Body of pancreas (tissue), 4 donors: ENCODE data around the gene GPR161. TPM values are rescaled to one million over a fixed set of nuclear protein-coding genes. Genes with fewer than 3 reads are reported as not detected.

ENCODE experiments used
- ATAC-seq: fragments of 150-250 bp; one replicate; pipeline ENCODE4 v1.9.1; 2016
- DNase-seq, 4 donors: peaks; one replicate each; pipeline ENCODE4 v3.0.0-alpha.2; 2019
- H3K27ac ChIP-seq, 4 donors: fragments of 200-600 bp; sonication (generic); 1 replicate in 3 of 4; 2 replicates in 1 of 4; pipeline versions ENCODE4 v1.5.1 to v1.6.1; 2016 to 2019; ENCODE audit warnings: mild to moderate bottlenecking in 1 of 4, mixed read lengths in 1 of 4, moderate library complexity in 1 of 4
- H3K27me3 ChIP-seq, 2 donors: fragments of 200-600 bp; sonication (generic); one replicate each; pipeline ENCODE4 v1.6.0; 2016; ENCODE audit warnings: mild to moderate bottlenecking in 1 of 2
- H3K36me3 ChIP-seq, 2 donors: fragments of 200-600 bp; sonication (generic); replicated peaks in 1 of 2; 2 replicates each; pipeline ENCODE4 v1.5.1; 2016; ENCODE audit warnings: low read depth in 2 of 2; ENCODE audit not compliant: insufficient read depth in 1 of 2
- H3K4me1 ChIP-seq: fragments of 200-600 bp; sonication (generic); one replicate; pipeline ENCODE4 v1.6.0; 2016
- H3K4me3 ChIP-seq, 2 donors: fragments of 200-600 bp; sonication (generic); 1 replicate in 1 of 2; 2 replicates in 1 of 2; pipeline ENCODE4 v1.5.1; 2016 to 2019
- H3K9me3 ChIP-seq, 3 donors: fragments of 200-600 bp; sonication (generic); 1 replicate in 2 of 3; 2 replicates in 1 of 3; pipeline ENCODE4 v1.5.1; 2016
- POLR2A ChIP-seq, 3 donors: fragments of 450-650 bp; IDR thresholded peaks; one replicate each; pipeline ENCODE4 v1.6.1; 2016; ENCODE audit warnings: antibody characterized with exemption in 3 of 3, mild to moderate bottlenecking in 2 of 3
- WGBS, 2 donors: methylation state at CpG; one replicate each; pipeline ENCODE4 v1.1.5; 2017; 5-methylcytosine and 5-hydroxymethylcytosine counted together
- intact Hi-C: fragments of 100-400 bp; cut with DNase I; formaldehyde crosslinking; loops from one replicate; pipeline ENCODE4 v1.15.1; 2023
- total RNA-seq, 2 donors: library from RNA; depleted of rRNA; stranded (reverse); fragments of >200 nt; gene quantifications; one replicate each; pipeline ENCODE4 v1.1.0, GENCODE V29; 2016
- TF ChIP-seq, protein P1 (sequence below), 7 experiments: fragments of 450-650 bp in 4 of 7; fragments of 200-600 bp in 3 of 7; sonication (generic) in 3 of 7; IDR thresholded peaks; one replicate each; pipeline ENCODE4 v1.5.1; 2016 to 2019; ENCODE audit warnings: antibody characterized with exemption in 7 of 7

The GPR161 gene
- total RNA-seq, 2 donors from 2014 or later: 2.6 to 6.5 TPM

GRCh38 chr1:168134132-168134531, 2.6 kb downstream of the GPR161 start:
- ATAC-seq (no peak), DNase-seq (no peak)
- H3K4me3 ChIP-seq: no peak overlapping the region
- H3K36me3 ChIP-seq: no peaks in the 10 kb centered on the region
- WGBS, 2 donors: 50 to 75% methylated on average over 1 of the region's 1 CpG
- no peak for TF ChIP-seq POLR2A (IDR thresholded peaks at IDR 0.05)
- TF ChIP-seq, protein P1, sequence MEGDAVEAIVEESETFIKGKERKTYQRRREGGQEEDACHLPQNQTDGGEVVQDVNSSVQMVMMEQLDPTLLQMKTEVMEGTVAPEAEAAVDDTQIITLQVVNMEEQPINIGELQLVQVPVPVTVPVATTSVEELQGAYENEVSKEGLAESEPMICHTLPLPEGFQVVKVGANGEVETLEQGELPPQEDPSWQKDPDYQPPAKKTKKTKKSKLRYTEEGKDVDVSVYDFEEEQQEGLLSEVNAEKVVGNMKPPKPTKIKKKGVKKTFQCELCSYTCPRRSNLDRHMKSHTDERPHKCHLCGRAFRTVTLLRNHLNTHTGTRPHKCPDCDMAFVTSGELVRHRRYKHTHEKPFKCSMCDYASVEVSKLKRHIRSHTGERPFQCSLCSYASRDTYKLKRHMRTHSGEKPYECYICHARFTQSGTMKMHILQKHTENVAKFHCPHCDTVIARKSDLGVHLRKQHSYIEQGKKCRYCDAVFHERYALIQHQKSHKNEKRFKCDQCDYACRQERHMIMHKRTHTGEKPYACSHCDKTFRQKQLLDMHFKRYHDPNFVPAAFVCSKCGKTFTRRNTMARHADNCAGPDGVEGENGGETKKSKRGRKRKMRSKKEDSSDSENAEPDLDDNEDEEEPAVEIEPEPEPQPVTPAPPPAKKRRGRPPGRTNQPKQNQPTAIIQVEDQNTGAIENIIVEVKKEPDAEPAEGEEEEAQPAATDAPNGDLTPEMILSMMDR (IDR thresholded peaks at IDR 0.05): no peak
- no peaks in the 10 kb centered on the region for H3K9me3 ChIP-seq
- H3K4me1 ChIP-seq: peaks cover 16% of the 10 kb centered on the region
- H3K27ac ChIP-seq: no peak overlapping the region
- intact Hi-C loops: no loop called here
- no peaks in the 10 kb centered on the region for H3K27me3 ChIP-seq

- TF ChIP-seq, protein P1 (IDR thresholded peaks at IDR 0.05): no peak
- TF ChIP-seq POLR2A (IDR thresholded peaks at IDR 0.05): no peak
- WGBS, 2 donors: 89 to 91% methylated on average over 6 of the region's 6 CpGs
- no peak for ATAC-seq
- no peak overlapping the region for H3K4me3 ChIP-seq
- H3K9me3 ChIP-seq: no peaks in the 10 kb centered on the region
- no peaks in the 10 kb centered on the region for H3K36me3 ChIP-seq
- H3K27me3 ChIP-seq: no peaks in the 10 kb centered on the region
- DNase-seq: no peak
- H3K27ac ChIP-seq: no peak overlapping the region
- intact Hi-C loops: no loop called here
- H3K4me1 ChIP-seq: peaks cover 3% of the 10 kb centered on the region
Measured at GRCh38 chr1:168129933-168130332, 6.8 kb downstream of the GPR161 start.

GRCh38 chr1:168127503-168127902, 9.2 kb downstream of the GPR161 start:
- TF ChIP-seq, protein P1 (IDR thresholded peaks at IDR 0.05): no peak
- no peak for TF ChIP-seq POLR2A (IDR thresholded peaks at IDR 0.05)
- 95 to 98% methylated on average over 2 of the region's 2 CpGs for WGBS, 2 donors
- no peak for ATAC-seq

GRCh38 chr1:168125051-168125450, 11.7 kb downstream of the GPR161 start:
- Histone ChIP-seq H3K27me3 (no peaks in the 10 kb centered on the region), H3K9me3 (no peaks in the 10 kb centered on the region), H3K36me3 (no peaks in the 10 kb centered on the region), H3K27ac (no peak overlapping the region), H3K4me1 (peaks cover 10% of the 10 kb centered on the region), H3K4me3 (no peak overlapping the region)
- intact Hi-C loops: no loop called here
- no peak for ATAC-seq
- DNase-seq: no peak
- TF ChIP-seq POLR2A (IDR thresholded peaks at IDR 0.05): no peak
- TF ChIP-seq, protein P1 (IDR thresholded peaks at IDR 0.05): no peak
- 90 to 94% methylated on average over 1 of the region's 1 CpG for WGBS, 2 donors

More at GRCh38 chr1:168127503-168127902, 9.2 kb downstream of the GPR161 start:
- Histone ChIP-seq H3K27me3 (no peaks in the 10 kb centered on the region), H3K4me1 (no peaks in the 10 kb centered on the region), H3K9me3 (no peaks in the 10 kb centered on the region), H3K4me3 (no peak overlapping the region), H3K27ac (no peak overlapping the region), H3K36me3 (no peaks in the 10 kb centered on the region)
- no peak for DNase-seq
- intact Hi-C loops: no loop called here

- peak overlapping the region; percentile 3 to 56 (median 43) for H3K27ac ChIP-seq
- WGBS, 2 donors: 22 to 36% methylated on average over 6 to 7 of the region's 7 CpGs
- intact Hi-C loops: no loop called here
Measured at GRCh38 chr1:168121401-168122011, 15.2 kb downstream of the GPR161 start.

More at GRCh38 chr1:168121401-168122011, 15.2 kb downstream of the GPR161 start:
- H3K27me3 ChIP-seq: no peaks in the 10 kb centered on the region
- no peaks in the 10 kb centered on the region for H3K9me3 ChIP-seq
- H3K36me3 ChIP-seq: no peaks in the 10 kb centered on the region
- ATAC-seq: peak; percentile 91
- peaks cover 19% of the 10 kb centered on the region for H3K4me1 ChIP-seq
- peak; percentile 66 to 78 (median 74) for DNase-seq
- H3K4me3 ChIP-seq: no peak overlapping the region
- no peak for TF ChIP-seq POLR2A (IDR thresholded peaks at IDR 0.05)
- TF ChIP-seq, protein P1 (IDR thresholded peaks at IDR 0.05): no peak
